Fibroblast of lung (primary cell): Measurements from ENCODE around the gene MYBPC2. TPM values are rescaled to one million over a fixed set of nuclear protein-coding genes. Genes with fewer than 3 reads are reported as not detected.
"Not testable (repeated sequence)": the region's sequence is repeated elsewhere in the genome, so short reads cannot be mapped to it uniquely, and the experiment has no call there.

Experiments used
- DNase-seq, 2 donors: peaks; one replicate each; pipeline versions ENCODE4 v3.0.0 to v3.0.0-alpha.2; 2010; ENCODE audit warnings: low read depth in 2 of 2
- H2AFZ ChIP-seq: 2 replicates; pipeline ENCODE4 v1.5.1; 2012; ENCODE audit warnings: low read length, control low read depth, inconsistent platforms
- H3K27ac ChIP-seq: 2 replicates; pipeline ENCODE4 v1.5.1; 2011; ENCODE audit warnings: low read length, control low read depth; ENCODE audit not compliant: insufficient read depth
- H3K27me3 ChIP-seq: 2 replicates; pipeline ENCODE4 v1.5.1; 2011; ENCODE audit warnings: mild to moderate bottlenecking, low read length; ENCODE audit not compliant: control insufficient read depth, insufficient read depth
- H3K36me3 ChIP-seq: 2 replicates; pipeline ENCODE4 v1.5.1; 2011; ENCODE audit warnings: low read length; ENCODE audit not compliant: control insufficient read depth, insufficient read depth
- H3K4me1 ChIP-seq: 2 replicates; pipeline ENCODE4 v1.5.1; 2011; ENCODE audit warnings: low read length; ENCODE audit not compliant: control insufficient read depth, insufficient read depth; ENCODE audit errors: extremely low read depth
- H3K4me2 ChIP-seq: 2 replicates; pipeline ENCODE4 v1.5.1; 2011; ENCODE audit warnings: low read length, control low read depth; ENCODE audit not compliant: insufficient read depth; ENCODE audit errors: extremely low read depth
- H3K4me3 ChIP-seq, 4 experiments: fragments of 200-600 bp in 1 of 4; sonication (generic) in 1 of 4; replicated peaks in 1 of 4; 2 replicates each; pipeline ENCODE4 v1.5.1; 2011 to 2016; ENCODE audit warnings: low read length in 4 of 4, low read depth in 3 of 4, mild to moderate bottlenecking in 3 of 4, control low read depth in 2 of 4, inconsistent platforms in 1 of 4, mixed read lengths in 1 of 4; ENCODE audit not compliant: insufficient read depth in 1 of 4; ENCODE audit errors: control extremely low read depth in 1 of 4
- H3K79me2 ChIP-seq: 2 replicates; pipeline ENCODE4 v1.5.1; 2012; ENCODE audit warnings: mild to moderate bottlenecking, low read length, inconsistent platforms; ENCODE audit not compliant: control insufficient read depth, insufficient read depth
- H3K9ac ChIP-seq: 2 replicates; pipeline ENCODE4 v1.5.1; 2011; ENCODE audit warnings: mild to moderate bottlenecking, low read length, control low read depth; ENCODE audit not compliant: insufficient read depth
- H3K9me3 ChIP-seq: 2 replicates; pipeline ENCODE4 v1.5.1; 2012; ENCODE audit warnings: low read depth, low read length; ENCODE audit not compliant: control insufficient read depth, insufficient read depth
- H4K20me1 ChIP-seq: 2 replicates; pipeline ENCODE4 v1.5.1; 2011; ENCODE audit warnings: low read length; ENCODE audit not compliant: control insufficient read depth, insufficient read depth; ENCODE audit errors: extremely low read depth
- EZH2 ChIP-seq: IDR thresholded peaks from 2 replicates; pipeline ENCODE4 v1.5.1; 2012; ENCODE audit warnings: low read length, control low read depth, mild to moderate bottlenecking; ENCODE audit errors: missing control alignments
- polyA plus RNA-seq, 2 donors: library from polyadenylated mRNA; depleted of rRNA in 1 of 2; stranded (reverse) in 1 of 2; unstranded in 1 of 2; fragments of >200 nt; gene quantifications; 2 replicates each; pipeline ENCODE4 v1.2.1, GENCODE V29; 2011 to 2012; ENCODE audit warnings: missing spikeins in 1 of 2
- total RNA-seq: library from RNA; depleted of rRNA; stranded (reverse); fragments of >200 nt; gene quantifications from 2 replicates; pipeline ENCODE4 v1.2.1, GENCODE V29; 2014
- TF ChIP-seq, protein P1 (sequence below), 2 donors: IDR thresholded peaks in 1 of 2; conservative IDR thresholded peaks in 1 of 2; 1 replicate in 1 of 2; 2 replicates in 1 of 2; pipeline ENCODE4 v1.5.1; 2011 to 2012; ENCODE audit warnings: low read length in 2 of 2, control low read depth in 1 of 2, inconsistent platforms in 1 of 2, low read depth in 1 of 2, mild to moderate bottlenecking in 1 of 2

Gene MYBPC2
- total and polyA plus RNA-seq, 2 donors (not counting 1 experiment from before 2014, with no cell fraction given), result under 0.01 TPM; not detected in 1

GRCh38 chr19:50435221-50435620 lies 2.5 kb downstream of the MYBPC2 start:
- no peaks in the 10 kb centered on the region for H3K4me1 ChIP-seq
- H3K9me3 ChIP-seq, result no peaks in the 10 kb centered on the region
- no peak overlapping the region for H3K4me2 ChIP-seq
- no peak overlapping the region for H3K4me3 ChIP-seq
- H3K27ac ChIP-seq, result no peak overlapping the region
- no peaks in the 10 kb centered on the region for H3K36me3 ChIP-seq
- H4K20me1 ChIP-seq, result no peaks in the 10 kb centered on the region
- TF ChIP-seq, protein P1, sequence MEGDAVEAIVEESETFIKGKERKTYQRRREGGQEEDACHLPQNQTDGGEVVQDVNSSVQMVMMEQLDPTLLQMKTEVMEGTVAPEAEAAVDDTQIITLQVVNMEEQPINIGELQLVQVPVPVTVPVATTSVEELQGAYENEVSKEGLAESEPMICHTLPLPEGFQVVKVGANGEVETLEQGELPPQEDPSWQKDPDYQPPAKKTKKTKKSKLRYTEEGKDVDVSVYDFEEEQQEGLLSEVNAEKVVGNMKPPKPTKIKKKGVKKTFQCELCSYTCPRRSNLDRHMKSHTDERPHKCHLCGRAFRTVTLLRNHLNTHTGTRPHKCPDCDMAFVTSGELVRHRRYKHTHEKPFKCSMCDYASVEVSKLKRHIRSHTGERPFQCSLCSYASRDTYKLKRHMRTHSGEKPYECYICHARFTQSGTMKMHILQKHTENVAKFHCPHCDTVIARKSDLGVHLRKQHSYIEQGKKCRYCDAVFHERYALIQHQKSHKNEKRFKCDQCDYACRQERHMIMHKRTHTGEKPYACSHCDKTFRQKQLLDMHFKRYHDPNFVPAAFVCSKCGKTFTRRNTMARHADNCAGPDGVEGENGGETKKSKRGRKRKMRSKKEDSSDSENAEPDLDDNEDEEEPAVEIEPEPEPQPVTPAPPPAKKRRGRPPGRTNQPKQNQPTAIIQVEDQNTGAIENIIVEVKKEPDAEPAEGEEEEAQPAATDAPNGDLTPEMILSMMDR (conservative IDR thresholded peaks at IDR 0.05 in 1 of 2, IDR thresholded peaks at IDR 0.05 in 1 of 2; ENCODE audit: low read depth in 1 of 2, low read length in 2 of 2), result no peak
- TF ChIP-seq EZH2, result no peak
- no peak overlapping the region for H3K9ac ChIP-seq
- peaks cover 16% of the 10 kb centered on the region for H3K27me3 ChIP-seq
- no peak for DNase-seq
- no peak overlapping the region for H2AFZ ChIP-seq
- no peaks in the 10 kb centered on the region for H3K79me2 ChIP-seq

GRCh38 chr19:50435627-50436026 lies 2.9 kb downstream of the MYBPC2 start:
- no peaks in the 10 kb centered on the region for H3K9me3 ChIP-seq
- H3K27me3 ChIP-seq, result peaks cover 14% of the 10 kb centered on the region
- DNase-seq, result no peak
- no peak overlapping the region for H3K27ac ChIP-seq
- H3K4me2 ChIP-seq, result no peak overlapping the region
- no peak overlapping the region for H3K4me3 ChIP-seq
- H3K9ac ChIP-seq, result no peak overlapping the region
- TF ChIP-seq, protein P1 (conservative IDR thresholded peaks at IDR 0.05 in 1 of 2, IDR thresholded peaks at IDR 0.05 in 1 of 2; ENCODE audit: low read depth in 1 of 2, low read length in 2 of 2), result no peak
- no peak for TF ChIP-seq EZH2
- no peaks in the 10 kb centered on the region for H3K36me3 ChIP-seq
- H4K20me1 ChIP-seq, result no peaks in the 10 kb centered on the region
- no peak overlapping the region for H2AFZ ChIP-seq
- H3K4me1 ChIP-seq, result no peaks in the 10 kb centered on the region
- H3K79me2 ChIP-seq, result no peaks in the 10 kb centered on the region

DNA sequence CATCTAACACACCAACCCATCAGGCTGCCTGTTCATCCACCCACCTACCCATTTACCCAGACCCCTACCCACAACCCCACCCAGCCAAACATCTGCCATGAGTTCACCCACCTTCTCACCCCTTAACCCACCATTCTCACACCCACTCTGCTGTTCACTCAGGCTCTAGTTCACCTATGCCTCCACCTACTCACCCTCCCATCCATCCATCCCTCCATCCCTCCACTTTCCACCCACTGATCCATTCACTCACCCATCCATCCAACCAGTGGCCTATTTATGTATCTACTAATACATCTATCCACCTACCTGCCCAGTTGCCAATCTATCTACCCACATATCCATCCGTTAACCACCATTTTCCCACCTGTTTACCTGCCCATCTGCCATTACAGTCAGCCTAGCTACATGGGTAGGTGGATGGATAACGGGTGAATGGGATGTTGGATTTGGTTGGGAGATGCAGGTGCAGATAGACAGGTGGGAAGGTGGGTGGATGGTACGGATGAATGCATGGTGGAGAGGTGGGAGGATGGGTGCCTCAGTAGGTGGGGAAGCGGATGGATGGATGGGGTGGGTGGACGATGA lies 5.3 kb downstream of the MYBPC2 start:
- H3K27me3 ChIP-seq, result peaks cover 1% of the 10 kb centered on the region
- no peak overlapping the region for H3K4me3 ChIP-seq
- no peak overlapping the region for H3K4me2 ChIP-seq
- H3K79me2 ChIP-seq, result no peaks in the 10 kb centered on the region
- no peaks in the 10 kb centered on the region for H3K4me1 ChIP-seq
- TF ChIP-seq, protein P1 (conservative IDR thresholded peaks at IDR 0.05 in 1 of 2, IDR thresholded peaks at IDR 0.05 in 1 of 2; ENCODE audit: low read depth in 1 of 2, low read length in 2 of 2), result no peak
- TF ChIP-seq EZH2, result no peak
- H3K27ac ChIP-seq, result no peak overlapping the region
- no peaks in the 10 kb centered on the region for H4K20me1 ChIP-seq
- no peak for DNase-seq
- no peaks in the 10 kb centered on the region for H3K9me3 ChIP-seq
- no peak overlapping the region for H3K9ac ChIP-seq
- no peak overlapping the region for H2AFZ ChIP-seq
- no peaks in the 10 kb centered on the region for H3K36me3 ChIP-seq

GRCh38 chr19:50439130-50439529 lies 6.4 kb downstream of the MYBPC2 start:
- not testable (repeated sequence) for H3K9me3 ChIP-seq, H2AFZ ChIP-seq, H3K4me3 ChIP-seq, H3K36me3 ChIP-seq, H3K27ac ChIP-seq, DNase-seq, H3K4me2 ChIP-seq, H3K4me1 ChIP-seq, H3K79me2 ChIP-seq, H3K27me3 ChIP-seq, H4K20me1 ChIP-seq, H3K9ac ChIP-seq
